Common myeloid progenitor, CD34-positive (primary cell): Measurements from ENCODE around the gene CD6.
A peak's percentile ranks its signal among the peaks of the same experiment; 100 is the strongest.

Experiments used
- CTCF ChIA-PET: fragments of 350-600 bp; sonication (Branson Sonifier 250); formaldehyde crosslinking; loops from one replicate; lab custom pipeline; 2021; ENCODE audit warnings: antibody characterized with exemption; lab: Charles Lee
- POLR2A ChIA-PET: fragments of 350-600 bp; sonication (Branson Sonifier 250); formaldehyde crosslinking; loops from one replicate; lab custom pipeline; 2021; ENCODE audit warnings: antibody characterized with exemption; lab: Charles Lee
- DNase-seq, 3 donors: peaks; one replicate each; pipeline versions ENCODE4 v3.0.0 to v3.0.0-alpha.2; 2013
- H3K27ac ChIP-seq, 2 experiments: 1 replicate in 1 of 2; 2 replicates in 1 of 2; pipeline ENCODE4 v1.7.0; 2013; ENCODE audit warnings: inconsistent platforms in 2 of 2, low read length in 2 of 2, mild to moderate bottlenecking in 2 of 2, low read depth in 1 of 2, moderate library complexity in 1 of 2; ENCODE audit not compliant: severe bottlenecking in 2 of 2, insufficient read depth in 1 of 2, poor library complexity in 1 of 2
- H3K27me3 ChIP-seq, 5 experiments: replicated peaks in 2 of 5; 1 replicate in 3 of 5; 2 replicates in 2 of 5; pipeline versions ENCODE4 v1.6.1 to v1.7.0; 2013; ENCODE audit warnings: low read length in 4 of 5, mild to moderate bottlenecking in 2 of 5, moderate library complexity in 2 of 5, inconsistent platforms in 1 of 5; ENCODE audit not compliant: insufficient read depth in 5 of 5, control insufficient read depth in 4 of 5
- H3K36me3 ChIP-seq, 4 experiments: 1 replicate in 2 of 4; 2 replicates in 2 of 4; pipeline versions ENCODE4 v1.6.1 to v1.7.0; 2013; ENCODE audit warnings: low read length in 3 of 4, control low read depth in 1 of 4, mild to moderate bottlenecking in 1 of 4; ENCODE audit not compliant: control insufficient read depth in 4 of 4, insufficient read depth in 4 of 4
- H3K4me1 ChIP-seq, 4 experiments: 1 replicate in 3 of 4; 2 replicates in 1 of 4; pipeline versions ENCODE4 v1.6.1 to v1.7.1; 2013; ENCODE audit warnings: low read length in 3 of 4, mild to moderate bottlenecking in 3 of 4, control low read depth in 1 of 4, inconsistent platforms in 1 of 4, moderate library complexity in 1 of 4; ENCODE audit not compliant: control insufficient read depth in 4 of 4, insufficient read depth in 4 of 4; ENCODE audit errors: control extremely low read depth in 1 of 4
- H3K4me3 ChIP-seq, 7 experiments: 1 replicate in 4 of 7; 2 replicates in 3 of 7; pipeline versions ENCODE4 v1.5.1 to v1.7.0; 2013; ENCODE audit warnings: mild to moderate bottlenecking in 7 of 7, low read length in 6 of 7, moderate library complexity in 6 of 7, inconsistent platforms in 2 of 7, low read depth in 2 of 7, control low read depth in 1 of 7; ENCODE audit not compliant: insufficient read depth in 4 of 7, control insufficient read depth in 1 of 7; ENCODE audit errors: extremely low read depth in 1 of 7
- H3K9me3 ChIP-seq, 5 experiments: 1 replicate in 4 of 5; 2 replicates in 1 of 5; pipeline versions ENCODE4 v1.6.1 to v1.7.1; 2013; ENCODE audit warnings: low read length in 4 of 5, mild to moderate bottlenecking in 2 of 5, inconsistent platforms in 1 of 5, low read depth in 1 of 5, moderate library complexity in 1 of 5; ENCODE audit not compliant: control insufficient read depth in 4 of 5, insufficient read depth in 2 of 5; ENCODE audit errors: control extremely low read depth in 1 of 5
- WGBS: methylation state at CpG from one replicate; pipeline ENCODE4 v1.1.5; 2013; ENCODE audit not compliant: insufficient coverage; 5-methylcytosine and 5-hydroxymethylcytosine counted together

Gene CD6

GRCh38 chr11:61010466-61011228 is 39.2 kb downstream of the CD6 start:
- ChIA-PET POLR2A (no interaction called here), CTCF (interaction anchor here (0.9 to 1.3 kb wide), 2 partner anchors 122 to 161 kb away, joined by 3 read pairs; no protein-coding TSS in a partner anchor)
- Histone ChIP-seq H3K4me1 (peaks cover 4 to 39% (median 34%) of the 10 kb centered on the region in 4 experiments), H3K27ac (no peak overlapping the region), H3K27me3 (peaks cover 0 to 14% (median 3%) of the 10 kb centered on the region in 5 experiments), H3K9me3 (no peaks in the 10 kb centered on the region), H3K36me3 (no peaks in the 10 kb centered on the region), H3K4me3 (no peak overlapping the region)
- no peak for DNase-seq
- WGBS, result 95% methylated on average over 10 of the region's 16 CpGs

DNA sequence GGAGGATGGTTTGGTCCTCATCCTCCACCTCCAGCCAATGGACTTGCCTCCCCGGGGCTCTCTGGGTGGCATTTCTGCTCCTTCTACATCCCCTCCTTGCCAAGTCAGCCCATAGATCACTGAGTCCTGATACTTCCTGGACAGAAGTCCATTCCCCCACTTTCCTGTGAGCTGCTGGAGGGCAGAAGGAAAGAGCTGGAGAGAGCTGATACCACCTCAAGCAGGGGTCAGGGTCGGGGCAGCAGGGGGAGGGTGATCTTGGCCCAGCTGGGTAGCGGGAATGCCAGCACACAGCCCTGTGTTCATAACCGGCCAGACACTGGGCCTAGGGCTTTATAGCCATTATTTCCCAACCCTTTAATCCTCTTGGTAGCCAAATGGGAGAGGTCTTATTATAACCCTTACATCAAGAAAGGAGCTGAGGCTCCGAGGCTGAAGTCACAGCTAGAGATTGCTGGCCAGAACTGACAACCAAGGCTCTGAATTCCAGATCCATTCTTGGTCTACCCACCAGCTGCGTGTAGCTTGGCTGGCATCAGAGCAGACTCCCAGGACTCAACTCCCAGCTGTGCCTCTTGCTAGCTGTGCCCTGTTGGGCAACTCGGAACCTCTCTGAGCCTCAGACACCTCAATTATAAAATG is 39.9 kb downstream of the CD6 start:
- ChIA-PET CTCF (interaction anchor here (1.1 to 1.3 kb wide), 2 partner anchors 13 to 42 kb away, joined by 4 read pairs; no protein-coding TSS in a partner anchor), POLR2A (interaction anchor here (1.0 kb wide), 1 partner anchor 15 kb away, joined by 4 read pairs; no protein-coding TSS in a partner anchor)
- Histone ChIP-seq H3K36me3 (no peaks in the 10 kb centered on the region), H3K27me3 (peaks cover 0 to 11% (median 3%) of the 10 kb centered on the region in 5 experiments), H3K4me1 (peaks cover 4 to 39% (median 34%) of the 10 kb centered on the region in 4 experiments), H3K27ac (no peak overlapping the region), H3K9me3 (no peaks in the 10 kb centered on the region), H3K4me3 (peak overlapping the region in 1 of 7 experiments; percentile 18)
- peak in 2 of 3 donors; percentile 53 to 70 for DNase-seq
- 51% methylated on average over 6 of the region's 7 CpGs for WGBS

GRCh38 chr11:61011950-61012736 is 40.7 kb downstream of the CD6 start:
- Histone ChIP-seq H3K27ac (no peak overlapping the region), H3K9me3 (no peaks in the 10 kb centered on the region), H3K4me3 (peak overlapping the region in 1 of 7 experiments; percentile 11), H3K27me3 (peaks cover 0 to 7% (median 0%) of the 10 kb centered on the region in 5 experiments), H3K36me3 (no peaks in the 10 kb centered on the region), H3K4me1 (peaks cover 4 to 39% (median 33%) of the 10 kb centered on the region in 4 experiments)
- WGBS, result 12% methylated on average over 10 of the region's 12 CpGs
- DNase-seq, result peak; percentile 43 to 91 (median 89)
- ChIA-PET POLR2A (interaction anchor here (0.6 to 1.0 kb wide), 2 partner anchors 14 to 172 kb away, joined by 3 to 4 read pairs; no protein-coding TSS in a partner anchor), CTCF (interaction anchor here (1.1 to 1.3 kb wide), 2 partner anchors 12 to 42 kb away, joined by 4 read pairs; no protein-coding TSS in a partner anchor)

- no peaks in the 10 kb centered on the region for H3K9me3 ChIP-seq
- ChIA-PET CTCF (interaction anchor here (0.8 to 1.8 kb wide), 3 partner anchors 36 to 73 kb away, joined by 3 to 4 read pairs (median 3); no protein-coding TSS in a partner anchor), POLR2A (interaction anchor here (0.6 kb wide), 1 partner anchor 171 kb away, joined by 3 read pairs; no protein-coding TSS in a partner anchor)
- H3K27ac ChIP-seq, result no peak overlapping the region
- H3K27me3 ChIP-seq, result peaks cover 0 to 7% (median 0%) of the 10 kb centered on the region in 5 experiments
- H3K4me3 ChIP-seq, result no peak overlapping the region
- no peaks in the 10 kb centered on the region for H3K36me3 ChIP-seq
- H3K4me1 ChIP-seq, result peaks cover 4 to 33% (median 27%) of the 10 kb centered on the region in 4 experiments
- DNase-seq, result no peak
- 94% methylated on average over 3 of the region's 6 CpGs for WGBS
Measured at GRCh38 chr11:61012737-61013215, 41.3 kb downstream of the CD6 start.

DNA sequence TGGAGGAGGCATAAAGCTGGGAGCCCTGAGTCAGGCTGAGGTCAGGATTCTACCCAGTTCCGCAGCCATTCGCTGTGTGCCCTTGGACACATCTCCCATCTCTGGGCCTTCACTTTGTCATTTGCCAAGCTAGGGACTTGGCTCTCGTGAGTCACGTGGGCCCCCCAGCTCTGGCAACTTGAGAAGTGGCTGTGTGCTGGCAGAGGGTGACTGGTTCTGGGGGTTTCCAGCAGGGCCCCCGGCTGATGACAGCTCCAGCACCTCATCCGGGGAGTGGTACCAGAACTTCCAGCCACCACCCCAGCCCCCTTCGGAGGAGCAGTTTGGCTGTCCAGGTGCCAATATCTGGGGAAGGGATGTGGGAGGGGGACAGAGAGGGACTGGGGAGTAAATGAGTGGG is 46.6 kb downstream of the CD6 start:
- H3K27ac ChIP-seq, result no peak overlapping the region
- H3K36me3 ChIP-seq, result no peaks in the 10 kb centered on the region
- no peaks in the 10 kb centered on the region for H3K9me3 ChIP-seq
- H3K4me1 ChIP-seq, result peaks cover 0 to 22% (median 19%) of the 10 kb centered on the region in 4 experiments
- no peaks in the 10 kb centered on the region for H3K27me3 ChIP-seq
- no peak overlapping the region for H3K4me3 ChIP-seq
- DNase-seq, result no peak
- WGBS, result 100% methylated on average over 6 of the region's 7 CpGs
- POLR2A ChIA-PET, result no interaction called here
- CTCF ChIA-PET, result interaction anchor here (0.8 kb wide), 1 partner anchor 47 kb away, joined by 3 read pairs; no protein-coding TSS in a partner anchor

DNA sequence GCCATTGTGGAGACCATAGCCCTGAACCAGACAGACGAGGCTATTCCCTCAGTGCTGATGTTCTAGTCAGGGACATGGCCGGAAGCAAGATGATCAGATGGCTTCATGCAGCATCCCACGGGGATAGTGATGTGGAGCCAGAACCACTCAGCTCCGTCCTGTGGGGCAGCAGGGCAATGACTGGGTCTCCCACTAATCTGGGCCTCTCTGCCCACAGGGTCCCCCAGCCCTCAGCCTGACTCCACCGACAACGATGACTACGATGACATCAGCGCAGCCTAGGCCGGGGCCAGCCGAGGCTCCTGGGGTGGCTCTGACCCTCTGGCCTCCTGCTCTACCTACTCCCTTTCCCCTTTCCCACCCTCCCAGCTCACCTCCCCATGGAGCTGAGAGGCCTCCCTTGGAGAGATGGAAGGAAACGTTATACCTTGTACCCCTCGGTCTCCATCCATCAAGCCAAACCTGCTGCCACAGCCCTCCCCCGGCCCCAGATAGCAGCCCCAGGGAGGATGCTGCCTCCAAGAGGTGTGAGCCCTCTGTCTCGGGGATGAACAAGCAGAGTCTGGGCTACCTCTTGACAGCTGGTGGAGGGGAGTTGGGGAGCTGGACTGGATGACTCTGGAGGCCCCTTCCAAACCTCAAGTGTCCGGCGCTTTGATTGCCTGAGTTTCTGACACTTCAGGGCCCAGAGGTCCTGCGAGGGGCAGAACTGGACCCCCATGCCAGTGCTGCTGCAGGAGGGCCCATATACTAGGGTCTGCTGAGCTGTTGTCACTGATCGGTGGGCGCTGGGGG is 47.8 kb downstream of the CD6 start:
- CTCF ChIA-PET, result no interaction called here
- POLR2A ChIA-PET, result no interaction called here
- no peaks in the 10 kb centered on the region for H3K9me3 ChIP-seq

More for the DNA sequence above, 47.8 kb downstream of the CD6 start:
- H3K4me1 ChIP-seq, result peaks cover 0 to 24% (median 21%) of the 10 kb centered on the region in 4 experiments
- 99% methylated on average over 17 of the region's 19 CpGs for WGBS
- H3K27ac ChIP-seq, result no peak overlapping the region
- H3K4me3 ChIP-seq, result no peak overlapping the region
- no peaks in the 10 kb centered on the region for H3K36me3 ChIP-seq
- no peaks in the 10 kb centered on the region for H3K27me3 ChIP-seq
- DNase-seq, result no peak
